B cell (primary cell): Measurements from ENCODE around the gene KPNA4.

Experiments used
- EZH2 ChIP-seq: IDR thresholded peaks from 2 replicates; pipeline ENCODE4 v1.6.1; 2012; ENCODE audit warnings: borderline replicate concordance, low read depth, mild to moderate bottlenecking, moderate library complexity, low read length; ENCODE audit not compliant: insufficient read depth, poor library complexity, severe bottlenecking
- TF ChIP-seq, protein P1 (sequence below): fragments of 200-600 bp; IDR thresholded peaks from one replicate; pipeline ENCODE4 v1.8.0; 2022; ENCODE audit warnings: antibody characterized with exemption, mild to moderate bottlenecking

DNA sequence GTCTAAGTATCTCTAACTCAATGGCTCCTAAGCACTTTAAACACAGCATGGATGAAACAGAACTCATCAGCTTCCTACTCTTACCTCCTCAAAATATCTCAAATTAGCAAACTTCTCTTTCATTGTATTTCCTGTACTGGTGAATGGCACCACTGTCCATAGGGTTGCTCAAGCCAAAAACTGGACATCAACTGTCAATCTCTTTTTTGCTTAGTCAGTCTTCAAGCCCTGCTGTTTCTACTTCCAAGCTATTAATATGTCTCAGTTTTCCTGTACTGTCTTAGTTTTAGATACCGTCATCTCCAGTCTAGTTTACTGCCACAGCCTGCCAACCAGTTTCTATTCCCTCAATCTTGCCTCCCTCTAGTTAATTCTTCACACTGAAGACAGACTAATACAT is 48.3 kb upstream of the KPNA4 start:
- no peak for TF ChIP-seq EZH2
- TF ChIP-seq, protein P1, sequence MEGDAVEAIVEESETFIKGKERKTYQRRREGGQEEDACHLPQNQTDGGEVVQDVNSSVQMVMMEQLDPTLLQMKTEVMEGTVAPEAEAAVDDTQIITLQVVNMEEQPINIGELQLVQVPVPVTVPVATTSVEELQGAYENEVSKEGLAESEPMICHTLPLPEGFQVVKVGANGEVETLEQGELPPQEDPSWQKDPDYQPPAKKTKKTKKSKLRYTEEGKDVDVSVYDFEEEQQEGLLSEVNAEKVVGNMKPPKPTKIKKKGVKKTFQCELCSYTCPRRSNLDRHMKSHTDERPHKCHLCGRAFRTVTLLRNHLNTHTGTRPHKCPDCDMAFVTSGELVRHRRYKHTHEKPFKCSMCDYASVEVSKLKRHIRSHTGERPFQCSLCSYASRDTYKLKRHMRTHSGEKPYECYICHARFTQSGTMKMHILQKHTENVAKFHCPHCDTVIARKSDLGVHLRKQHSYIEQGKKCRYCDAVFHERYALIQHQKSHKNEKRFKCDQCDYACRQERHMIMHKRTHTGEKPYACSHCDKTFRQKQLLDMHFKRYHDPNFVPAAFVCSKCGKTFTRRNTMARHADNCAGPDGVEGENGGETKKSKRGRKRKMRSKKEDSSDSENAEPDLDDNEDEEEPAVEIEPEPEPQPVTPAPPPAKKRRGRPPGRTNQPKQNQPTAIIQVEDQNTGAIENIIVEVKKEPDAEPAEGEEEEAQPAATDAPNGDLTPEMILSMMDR = no peak
